Thyroid gland (tissue), 4 donors: ENCODE measurements around the gene MBNL2.

Experiments used
- CTCF ChIP-seq, 6 experiments: fragments of 200-600 bp in 3 of 6; fragments of 450-650 bp in 3 of 6; sonication (generic) in 3 of 6; IDR thresholded peaks; one replicate each; pipeline ENCODE4 v1.5.1; 2016 to 2019; ENCODE audit warnings: antibody characterized with exemption in 6 of 6, mild to moderate bottlenecking in 2 of 6, inconsistent platforms in 1 of 6, moderate library complexity in 1 of 6
- POLR2A ChIP-seq, 2 donors: fragments of 450-650 bp; IDR thresholded peaks; one replicate each; pipeline ENCODE4 v1.6.1; 2017; ENCODE audit warnings: antibody characterized with exemption in 2 of 2, mild to moderate bottlenecking in 2 of 2, moderate library complexity in 1 of 2

DNA sequence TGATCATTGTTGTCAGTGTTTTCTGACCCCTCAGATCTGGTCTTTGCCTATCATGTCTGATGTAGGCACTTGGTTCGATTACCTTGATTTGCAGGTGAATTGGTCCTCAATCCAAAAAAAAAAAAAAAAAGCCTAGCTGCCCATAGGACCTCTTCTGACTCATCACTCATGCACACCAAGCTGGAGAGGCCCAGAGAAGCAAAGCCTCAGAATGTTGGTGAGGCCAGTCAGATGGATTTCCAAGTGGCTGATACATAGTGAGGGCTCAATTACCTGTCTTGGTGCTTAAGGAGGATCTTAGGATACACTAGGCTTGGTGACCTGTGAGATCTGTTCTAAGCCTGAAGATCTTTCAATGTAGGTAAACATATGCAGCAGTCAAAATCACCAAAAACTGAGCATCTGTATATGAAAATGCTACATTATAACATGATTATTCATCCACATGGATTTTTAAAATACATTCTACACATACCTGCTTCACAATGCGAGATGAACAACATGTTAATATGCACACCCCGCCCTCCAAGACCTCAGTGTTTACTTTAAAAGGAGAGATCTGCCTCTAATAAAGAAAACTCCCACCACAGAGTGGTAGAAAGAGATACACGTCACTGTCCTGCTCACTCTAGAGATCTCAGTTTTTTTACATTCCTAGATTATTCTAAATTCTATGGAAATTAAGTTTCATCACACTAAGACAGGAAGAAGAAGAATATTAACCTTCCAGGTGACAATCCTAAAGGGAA lies 132.0 kb downstream of the MBNL2 start:
- TF ChIP-seq CTCF (IDR thresholded peaks at IDR 0.05) (no peak), POLR2A (IDR thresholded peaks at IDR 0.05) (no peak)
